Esophagus muscularis mucosa (tissue), 4 donors: ENCODE data around the gene NELFB. TPM values are rescaled to one million over a fixed set of nuclear protein-coding genes. Genes with fewer than 3 reads are reported as not detected.

Experiments used
- DNase-seq: peaks from one replicate; pipeline ENCODE4 v3.0.0-alpha.2; 2017; ENCODE audit errors: extremely low spot score
- H3K27ac ChIP-seq, 4 donors: fragments of 200-600 bp; sonication (generic); replicated peaks in 1 of 4; 1 replicate in 3 of 4; 2 replicates in 1 of 4; pipeline ENCODE4 v1.5.1; 2016 to 2019; ENCODE audit warnings: mild to moderate bottlenecking in 1 of 4
- H3K27me3 ChIP-seq, 4 donors: fragments of 200-600 bp; sonication (generic); one replicate each; pipeline versions ENCODE4 v1.5.1 to v1.6.0; 2016 to 2019
- H3K36me3 ChIP-seq, 4 donors: fragments of 200-600 bp; sonication (generic); one replicate each; pipeline ENCODE4 v1.5.1; 2016 to 2019
- H3K4me1 ChIP-seq, 4 donors: fragments of 200-600 bp; sonication (generic); one replicate each; pipeline ENCODE4 v1.5.1; 2016 to 2019
- H3K4me3 ChIP-seq, 4 donors: fragments of 200-600 bp; sonication (generic); 1 replicate in 2 of 4; 2 replicates in 2 of 4; pipeline ENCODE4 v1.5.1; 2016 to 2019; ENCODE audit warnings: mild to moderate bottlenecking in 4 of 4, moderate library complexity in 1 of 4
- H3K9me3 ChIP-seq, 4 donors: fragments of 200-600 bp; sonication (generic); 1 replicate in 3 of 4; 2 replicates in 1 of 4; pipeline ENCODE4 v1.5.1; 2016 to 2019
- EP300 ChIP-seq: sonication (generic); formaldehyde crosslinking; IDR thresholded peaks from one replicate; pipeline ENCODE4 v1.6.1; 2017; ENCODE audit warnings: antibody characterized with exemption
- POLR2A ChIP-seq: fragments of 450-650 bp; IDR thresholded peaks from one replicate; pipeline ENCODE4 v1.6.1; 2017; ENCODE audit warnings: antibody characterized with exemption, moderate library complexity, mild to moderate bottlenecking, low read depth
- POLR2AphosphoS5 ChIP-seq, 2 donors: sonication (generic); formaldehyde crosslinking; IDR thresholded peaks; one replicate each; pipeline ENCODE4 v1.6.1; 2017; ENCODE audit warnings: antibody characterized with exemption in 2 of 2
- WGBS: methylation state at CpG from one replicate; pipeline ENCODE4 v1.1.5; 2018; 5-methylcytosine and 5-hydroxymethylcytosine counted together
- intact Hi-C: fragments of 100-400 bp; cut with DNase I; formaldehyde crosslinking; loops from one replicate; pipeline ENCODE4 v1.15.1; 2023
- total RNA-seq, 4 donors: library from RNA; depleted of rRNA; stranded (reverse); fragments of >200 nt; gene quantifications; one replicate each; pipeline versions ENCODE4 v1.1.0 to v1.2.1, GENCODE V29; 2016
- TF ChIP-seq, protein P1 (sequence below), 3 experiments: fragments of 200-600 bp in 2 of 3; fragments of 450-650 bp in 1 of 3; sonication (generic) in 2 of 3; IDR thresholded peaks; one replicate each; pipeline ENCODE4 v1.5.1; 2017 to 2019; ENCODE audit warnings: antibody characterized with exemption in 3 of 3, mild to moderate bottlenecking in 2 of 3, moderate library complexity in 1 of 3

The NELFB gene
- total RNA-seq, 4 donors from 2014 or later = 26.6 to 73.2 (median 48.8) TPM

DNA sequence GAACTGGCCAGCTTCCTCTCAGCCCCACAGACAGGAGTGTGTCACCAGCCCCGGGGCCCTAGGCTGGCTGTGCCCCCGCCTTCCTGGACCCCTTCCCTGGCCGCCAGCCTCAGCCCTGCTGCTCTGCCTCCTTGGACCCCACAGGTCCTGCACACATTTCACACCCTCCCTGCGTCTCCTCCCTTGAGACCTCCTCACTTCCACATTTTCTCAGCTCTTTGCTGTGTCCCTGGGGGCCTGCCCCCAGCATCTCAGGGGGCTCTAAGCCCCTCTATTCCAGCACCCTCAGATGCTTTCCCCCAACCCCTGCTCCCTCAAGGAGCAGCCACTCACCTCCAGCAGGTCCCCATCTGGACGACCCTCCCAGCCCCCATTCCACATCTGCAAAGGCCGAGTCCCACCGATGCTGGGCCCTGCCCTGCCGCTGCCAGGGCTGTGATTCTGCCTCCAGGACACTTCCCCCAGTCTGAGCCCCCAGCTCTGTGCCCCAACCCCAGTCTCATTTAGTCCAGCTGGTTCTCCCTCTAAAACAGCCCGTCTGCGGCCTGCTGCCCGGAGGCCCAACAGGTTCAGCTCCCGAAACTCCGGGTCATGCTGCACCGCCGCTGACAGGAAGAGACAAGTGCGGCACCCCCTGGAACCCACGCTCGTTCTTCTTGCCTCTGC is 20.2 kb upstream of the NELFB start:
- intact Hi-C loops = no loop called here
- peaks cover 39 to 53% (median 43%) of the 10 kb centered on the region in 4 donors for H3K4me1 ChIP-seq
- WGBS = 71% methylated on average over 16 of the region's 18 CpGs
- no peak for DNase-seq
- H3K27me3 ChIP-seq = peaks cover 0 to 54% (median 29%) of the 10 kb centered on the region in 4 donors
- H3K9me3 ChIP-seq = no peaks in the 10 kb centered on the region
- no peak overlapping the region for H3K27ac ChIP-seq
- no peaks in the 10 kb centered on the region for H3K36me3 ChIP-seq
- TF ChIP-seq EP300 (no peak), POLR2A (no peak), POLR2AphosphoS5 (IDR thresholded peaks at IDR 0.05) (no peak)
- TF ChIP-seq, protein P1, sequence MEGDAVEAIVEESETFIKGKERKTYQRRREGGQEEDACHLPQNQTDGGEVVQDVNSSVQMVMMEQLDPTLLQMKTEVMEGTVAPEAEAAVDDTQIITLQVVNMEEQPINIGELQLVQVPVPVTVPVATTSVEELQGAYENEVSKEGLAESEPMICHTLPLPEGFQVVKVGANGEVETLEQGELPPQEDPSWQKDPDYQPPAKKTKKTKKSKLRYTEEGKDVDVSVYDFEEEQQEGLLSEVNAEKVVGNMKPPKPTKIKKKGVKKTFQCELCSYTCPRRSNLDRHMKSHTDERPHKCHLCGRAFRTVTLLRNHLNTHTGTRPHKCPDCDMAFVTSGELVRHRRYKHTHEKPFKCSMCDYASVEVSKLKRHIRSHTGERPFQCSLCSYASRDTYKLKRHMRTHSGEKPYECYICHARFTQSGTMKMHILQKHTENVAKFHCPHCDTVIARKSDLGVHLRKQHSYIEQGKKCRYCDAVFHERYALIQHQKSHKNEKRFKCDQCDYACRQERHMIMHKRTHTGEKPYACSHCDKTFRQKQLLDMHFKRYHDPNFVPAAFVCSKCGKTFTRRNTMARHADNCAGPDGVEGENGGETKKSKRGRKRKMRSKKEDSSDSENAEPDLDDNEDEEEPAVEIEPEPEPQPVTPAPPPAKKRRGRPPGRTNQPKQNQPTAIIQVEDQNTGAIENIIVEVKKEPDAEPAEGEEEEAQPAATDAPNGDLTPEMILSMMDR (IDR thresholded peaks at IDR 0.05) = no peak
- H3K4me3 ChIP-seq = no peak overlapping the region

DNA sequence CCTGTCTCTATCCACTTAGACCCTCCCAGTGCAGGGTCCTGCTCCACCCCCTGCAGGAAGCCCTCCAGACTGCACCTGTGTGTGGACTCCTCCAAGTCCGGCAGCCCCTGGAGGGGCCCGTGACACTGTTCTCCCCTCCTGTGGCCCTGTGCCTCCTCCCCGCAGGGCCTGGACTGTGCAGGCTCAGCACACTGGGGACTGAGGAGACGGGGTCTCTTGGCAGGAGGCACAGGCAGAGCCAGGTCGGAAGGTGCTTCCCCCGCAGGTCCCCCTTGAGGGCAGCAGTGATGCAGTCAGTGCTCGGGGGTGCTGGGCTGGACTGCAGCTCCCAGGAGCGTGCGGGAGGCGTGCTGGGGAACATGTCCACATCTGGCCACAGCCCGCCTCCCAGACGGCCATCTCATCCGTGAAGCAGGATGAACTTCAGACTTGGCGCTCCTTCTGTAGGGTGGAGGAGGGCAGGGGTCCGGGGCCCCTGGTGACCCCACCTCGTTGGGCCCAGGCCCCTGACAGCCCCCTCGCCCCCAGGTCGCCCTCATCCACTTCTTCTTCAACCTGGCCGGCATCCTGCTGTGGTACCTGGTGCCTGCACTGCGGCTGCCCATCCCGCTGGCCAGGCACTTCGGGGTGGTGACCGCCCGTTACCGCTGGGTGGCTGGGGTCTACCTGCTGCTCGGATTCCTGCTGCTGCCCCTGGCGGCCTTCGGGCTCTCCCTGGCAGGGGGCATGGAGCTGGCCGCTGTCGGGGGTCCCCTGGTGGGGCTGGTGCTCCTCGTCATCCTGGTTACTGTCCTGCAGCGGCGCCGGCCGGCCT is 19.5 kb upstream of the NELFB start:
- intact Hi-C loops = no loop called here
- TF ChIP-seq, protein P1 (IDR thresholded peaks at IDR 0.05) = no peak
- no peak for TF ChIP-seq POLR2A
- TF ChIP-seq POLR2AphosphoS5 (IDR thresholded peaks at IDR 0.05) = no peak
- TF ChIP-seq EP300 = no peak
- H3K27me3 ChIP-seq = peaks cover 0 to 46% (median 22%) of the 10 kb centered on the region in 4 donors
- H3K9me3 ChIP-seq = no peaks in the 10 kb centered on the region
- peak overlapping the region; percentile 29 to 43 (median 37) for H3K4me3 ChIP-seq
- H3K36me3 ChIP-seq = no peaks in the 10 kb centered on the region
- peak overlapping the region in 1 of 4 donors; percentile 1 for H3K27ac ChIP-seq
- 52% methylated on average over 4 of the region's 35 CpGs for WGBS
- DNase-seq = no peak
- H3K4me1 ChIP-seq = peaks cover 40 to 60% (median 48%) of the 10 kb centered on the region in 4 donors

DNA sequence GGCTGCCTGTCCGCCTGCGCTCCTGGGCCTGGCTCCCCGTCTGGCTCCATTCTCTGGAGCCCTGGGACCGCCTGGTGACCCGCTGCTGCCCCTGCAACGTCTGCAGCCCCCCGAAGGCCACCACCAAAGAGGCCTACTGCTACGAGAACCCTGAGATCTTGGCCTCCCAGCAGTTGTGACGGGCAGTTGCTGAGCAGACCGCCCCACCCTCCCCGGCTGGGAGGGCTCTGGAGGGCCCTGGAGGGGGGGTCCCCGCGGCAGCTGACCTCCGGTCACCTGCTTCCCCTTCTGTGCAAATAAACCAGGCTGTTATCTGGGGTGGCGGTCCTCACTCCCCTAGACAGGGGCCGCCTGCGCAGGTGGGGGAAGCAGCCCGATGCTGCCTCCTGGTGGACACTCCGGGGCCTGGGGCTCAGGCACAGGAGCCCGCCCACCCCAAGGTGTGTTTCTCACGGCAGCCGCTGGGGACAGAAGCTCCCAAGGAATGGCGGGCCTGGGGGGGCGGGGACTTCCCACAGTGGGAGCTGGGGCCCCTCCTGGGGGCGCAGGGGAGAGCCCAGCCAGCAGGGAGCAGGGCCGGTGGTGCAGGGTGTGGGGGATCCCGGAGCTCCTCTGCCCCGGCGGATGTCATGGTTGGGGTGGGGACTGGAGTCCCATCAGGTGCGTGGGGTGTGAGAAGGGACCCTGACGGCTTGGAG is 18.7 kb upstream of the NELFB start:
- peak; percentile 23 to 67 for TF ChIP-seq POLR2AphosphoS5 (IDR thresholded peaks at IDR 0.05)
- no peak for TF ChIP-seq EP300
- TF ChIP-seq POLR2A = no peak
- TF ChIP-seq, protein P1 (IDR thresholded peaks at IDR 0.05) = peak in 2 of 3 experiments; percentile 97 to 99
- H3K4me1 ChIP-seq = peaks cover 40 to 60% (median 48%) of the 10 kb centered on the region in 4 donors
- peak; percentile 95 for DNase-seq
- H3K27ac ChIP-seq = peak overlapping the region in 1 of 4 donors; percentile 1
- no peaks in the 10 kb centered on the region for H3K9me3 ChIP-seq
- no peaks in the 10 kb centered on the region for H3K36me3 ChIP-seq
- peaks cover 0 to 39% (median 15%) of the 10 kb centered on the region in 4 donors for H3K27me3 ChIP-seq
- peak overlapping the region; percentile 29 to 43 (median 37) for H3K4me3 ChIP-seq
- 13% methylated on average over 9 of the region's 31 CpGs for WGBS
- intact Hi-C loops = no loop called here

- intact Hi-C loops = no loop called here
- peak overlapping the region; percentile 29 to 43 (median 37) for H3K4me3 ChIP-seq
- 86% methylated on average over 1 of the region's 11 CpGs for WGBS
- no peaks in the 10 kb centered on the region for H3K9me3 ChIP-seq
- no peak for TF ChIP-seq POLR2AphosphoS5 (IDR thresholded peaks at IDR 0.05)
- TF ChIP-seq EP300 = no peak
- TF ChIP-seq, protein P1 (IDR thresholded peaks at IDR 0.05) = no peak
- no peak for TF ChIP-seq POLR2A
- H3K27me3 ChIP-seq = peaks cover 0 to 33% (median 9%) of the 10 kb centered on the region in 4 donors
- peak overlapping the region in 1 of 4 donors; percentile 1 for H3K27ac ChIP-seq
- peaks cover under 1 to 4% (median 2%) of the 10 kb centered on the region in 4 donors for H3K36me3 ChIP-seq
- peaks cover 41 to 63% (median 51%) of the 10 kb centered on the region in 4 donors for H3K4me1 ChIP-seq
- no peak for DNase-seq
Observed at GRCh38 chr9:137236936-137237421, 18.1 kb upstream of the NELFB start.
